ENCODE measurements around the gene ADGRD2.

The ADGRD2 gene

DNA sequence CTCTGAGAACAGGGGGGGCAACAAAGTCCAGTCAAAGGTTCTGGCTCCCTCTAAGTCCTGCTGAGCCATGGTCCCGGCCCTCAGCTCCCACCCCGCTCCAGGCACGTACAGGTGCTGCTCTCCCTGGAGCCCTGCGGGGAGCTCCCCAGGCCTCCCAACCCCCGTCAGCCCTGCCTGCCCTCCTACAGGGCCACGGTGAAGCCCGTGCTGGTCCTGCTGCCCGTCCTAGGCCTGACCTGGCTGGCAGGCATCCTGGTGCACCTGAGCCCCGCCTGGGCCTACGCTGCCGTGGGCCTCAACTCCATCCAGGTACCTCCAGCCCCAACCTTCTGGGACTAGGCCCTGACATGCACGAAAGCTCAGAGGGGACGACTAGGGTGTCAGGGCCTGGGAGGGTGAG is 20.1 kb downstream of the ADGRD2 start:
- in situ Hi-C loops (cut with HindIII; ENCODE audit: low pct_unique_long_range_greater_than_20kb, low sequenced_read_pairs) = no loop called here
- TF ChIP-seq JUND (IDR thresholded peaks at IDR 0.05; ENCODE audit: low read depth) = no peak
- no peak for DNase-seq (ENCODE audit: low read depth in 1 of 2, low spot score in 1 of 2)

DNA sequence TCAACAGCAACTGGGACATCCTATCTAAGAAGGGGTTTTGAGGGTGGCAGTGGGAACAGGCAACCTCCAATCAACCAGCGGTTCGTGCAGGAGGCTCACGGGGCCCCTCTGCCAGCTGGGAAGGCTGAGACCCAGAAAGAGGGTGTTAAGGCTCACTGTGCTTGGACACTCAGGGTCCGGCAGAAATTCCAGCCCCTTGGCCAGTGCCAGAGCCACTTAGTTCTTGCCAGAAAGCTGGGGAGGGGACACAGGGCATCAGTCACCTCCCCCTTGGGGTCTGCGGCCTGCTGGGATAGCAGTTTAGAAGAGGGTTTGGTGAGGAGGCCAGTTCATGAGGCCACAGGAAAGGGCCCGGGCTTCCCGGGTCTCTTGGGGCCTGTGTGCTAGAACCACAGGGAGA is 20.5 kb downstream of the ADGRD2 start:
- no peak for DNase-seq (ENCODE audit: low read depth in 1 of 2, low spot score in 1 of 2)
- TF ChIP-seq JUND (IDR thresholded peaks at IDR 0.05; ENCODE audit: low read depth) = no peak
- in situ Hi-C loops (cut with HindIII; ENCODE audit: low pct_unique_long_range_greater_than_20kb, low sequenced_read_pairs) = no loop called here

DNA sequence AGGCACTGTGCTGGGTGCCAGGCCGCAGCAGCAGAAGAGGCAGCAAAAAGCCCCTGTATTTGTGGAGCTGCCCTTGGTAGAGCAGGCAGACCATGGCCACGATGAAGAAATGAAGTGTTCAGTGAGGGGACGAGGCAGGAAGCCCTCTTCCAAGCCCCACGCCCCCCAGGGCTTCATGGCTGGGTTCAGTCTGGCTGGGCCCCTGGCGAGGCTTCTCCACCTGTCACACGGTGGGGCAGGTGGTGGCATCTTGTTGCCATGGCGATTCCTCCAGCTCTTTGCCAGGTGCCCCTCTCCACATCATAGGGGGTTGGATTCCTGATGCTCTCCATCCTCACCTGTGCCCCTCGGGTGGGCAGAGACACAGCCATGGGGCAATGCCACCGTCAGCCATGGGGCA is 21.5 kb downstream of the ADGRD2 start:
- no peak for DNase-seq (ENCODE audit: low read depth in 1 of 2, low spot score in 1 of 2)
- in situ Hi-C loops (cut with HindIII; ENCODE audit: low pct_unique_long_range_greater_than_20kb, low sequenced_read_pairs) = no loop called here
- TF ChIP-seq JUND (IDR thresholded peaks at IDR 0.05; ENCODE audit: low read depth) = no peak

DNA sequence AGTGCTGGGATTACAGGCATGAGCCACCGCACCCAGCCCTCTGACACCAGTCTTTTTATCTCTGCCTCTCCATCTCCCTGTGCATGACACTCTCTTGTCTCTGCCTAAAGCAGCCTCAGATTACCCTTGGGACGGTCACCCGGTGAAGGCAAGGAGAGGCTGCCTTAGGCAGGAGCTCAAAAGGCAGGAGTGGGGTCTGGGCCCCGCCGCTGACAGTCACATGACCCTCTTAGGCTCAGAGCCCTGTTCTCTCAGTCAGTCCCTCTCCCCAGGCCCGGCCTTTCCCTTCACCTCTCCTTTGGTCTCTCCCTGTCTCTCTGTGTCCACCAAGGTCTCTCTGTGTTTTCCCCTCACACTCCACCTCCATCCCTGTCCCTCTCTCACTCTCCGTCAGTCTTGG is 22.5 kb downstream of the ADGRD2 start:
- no peak for DNase-seq (ENCODE audit: low read depth in 1 of 2, low spot score in 1 of 2)
- in situ Hi-C loops (cut with HindIII; ENCODE audit: low pct_unique_long_range_greater_than_20kb, low sequenced_read_pairs) = no loop called here
- no peak for TF ChIP-seq JUND (IDR thresholded peaks at IDR 0.05; ENCODE audit: low read depth)

DNA sequence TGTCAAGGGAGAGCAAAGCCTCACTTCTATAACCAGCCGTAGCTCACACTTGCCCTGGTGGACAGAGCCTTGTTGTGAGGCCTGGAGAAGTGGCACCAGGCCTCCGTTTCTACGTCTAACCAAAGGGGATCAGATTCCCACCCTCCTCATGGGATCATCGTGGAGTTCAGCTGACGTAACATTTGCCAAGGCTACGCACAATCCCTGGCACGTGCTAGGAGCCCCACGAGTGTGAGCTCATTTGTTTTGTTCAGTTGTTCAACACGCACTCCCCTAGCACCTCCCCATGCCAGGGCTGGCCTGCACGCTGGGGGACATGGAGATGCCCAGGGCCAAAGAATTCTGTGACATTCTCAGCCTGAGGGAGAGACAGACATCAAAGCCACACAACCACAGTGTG is 23.1 kb downstream of the ADGRD2 start:
- DNase-seq (ENCODE audit: low read depth in 1 of 2, low spot score in 1 of 2) = no peak

DNA sequence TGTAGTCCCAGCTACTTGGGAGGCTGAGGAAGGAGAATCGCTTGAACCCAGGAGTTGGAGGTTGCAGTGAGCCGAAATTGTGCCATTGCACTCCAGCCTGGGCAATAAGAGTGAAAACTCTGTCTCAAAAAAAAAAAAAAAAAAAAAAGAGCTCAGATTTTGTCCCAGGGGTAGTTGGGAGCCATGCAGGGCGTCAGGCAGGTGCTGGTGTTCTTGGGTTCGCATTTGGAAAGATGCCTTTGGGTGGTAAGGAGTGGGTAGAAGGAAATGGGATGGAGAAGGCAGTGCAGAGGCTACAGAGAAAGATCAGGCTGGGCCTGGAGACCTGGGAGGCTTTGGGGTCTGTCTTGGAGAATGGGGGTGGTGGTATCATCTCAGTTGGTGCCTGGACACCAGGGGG is 23.9 kb downstream of the ADGRD2 start:
- in situ Hi-C loops (cut with HindIII; ENCODE audit: low pct_unique_long_range_greater_than_20kb, low sequenced_read_pairs) = no loop called here
- DNase-seq (ENCODE audit: low read depth in 1 of 2, low spot score in 1 of 2) = no peak
- TF ChIP-seq JUND (IDR thresholded peaks at IDR 0.05; ENCODE audit: low read depth) = no peak

More for the DNA sequence above, 23.1 kb downstream of the ADGRD2 start:
- no peak for TF ChIP-seq JUND (IDR thresholded peaks at IDR 0.05; ENCODE audit: low read depth)
- in situ Hi-C loops (cut with HindIII; ENCODE audit: low pct_unique_long_range_greater_than_20kb, low sequenced_read_pairs) = no loop called here

DNA sequence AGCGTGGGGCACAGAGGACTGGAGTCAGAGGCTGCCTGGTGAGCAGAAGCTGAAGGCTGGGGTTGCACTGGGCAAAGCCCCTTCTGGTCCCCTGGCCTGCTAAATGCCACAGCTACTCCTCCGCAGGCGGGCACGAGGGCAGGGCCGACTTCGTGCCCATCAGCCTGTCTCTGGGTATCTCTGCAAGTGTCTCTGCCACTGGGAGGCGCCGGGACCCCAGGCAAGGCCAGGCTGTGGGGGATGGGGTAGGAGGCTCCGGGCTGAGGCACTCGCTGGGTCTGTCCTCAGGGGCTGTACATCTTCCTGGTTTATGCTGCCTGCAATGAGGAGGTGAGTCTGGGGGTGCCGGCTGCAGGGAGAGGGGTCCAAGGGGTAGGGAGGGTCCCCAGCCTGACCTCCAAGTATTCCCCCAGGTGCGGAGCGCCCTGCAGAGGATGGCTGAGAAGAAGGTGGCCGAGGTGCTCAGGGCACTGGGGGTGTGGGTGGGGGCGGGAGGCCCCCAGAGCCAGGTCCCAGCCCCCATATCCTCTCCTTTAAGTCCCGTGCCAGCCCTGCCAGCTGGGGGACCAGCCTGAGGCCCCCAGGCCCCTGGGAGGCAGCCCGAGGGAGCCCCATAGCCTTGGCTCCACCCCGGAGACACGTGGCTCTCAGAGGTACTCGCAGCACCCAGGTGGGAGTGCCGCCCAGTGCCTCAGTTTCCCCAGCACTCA is 25.1 kb downstream of the ADGRD2 start:
- TF ChIP-seq JUND (IDR thresholded peaks at IDR 0.05; ENCODE audit: low read depth) = no peak
- in situ Hi-C loops (cut with HindIII; ENCODE audit: low pct_unique_long_range_greater_than_20kb, low sequenced_read_pairs) = no loop called here
- DNase-seq (ENCODE audit: low read depth in 1 of 2, low spot score in 1 of 2) = no peak

DNA sequence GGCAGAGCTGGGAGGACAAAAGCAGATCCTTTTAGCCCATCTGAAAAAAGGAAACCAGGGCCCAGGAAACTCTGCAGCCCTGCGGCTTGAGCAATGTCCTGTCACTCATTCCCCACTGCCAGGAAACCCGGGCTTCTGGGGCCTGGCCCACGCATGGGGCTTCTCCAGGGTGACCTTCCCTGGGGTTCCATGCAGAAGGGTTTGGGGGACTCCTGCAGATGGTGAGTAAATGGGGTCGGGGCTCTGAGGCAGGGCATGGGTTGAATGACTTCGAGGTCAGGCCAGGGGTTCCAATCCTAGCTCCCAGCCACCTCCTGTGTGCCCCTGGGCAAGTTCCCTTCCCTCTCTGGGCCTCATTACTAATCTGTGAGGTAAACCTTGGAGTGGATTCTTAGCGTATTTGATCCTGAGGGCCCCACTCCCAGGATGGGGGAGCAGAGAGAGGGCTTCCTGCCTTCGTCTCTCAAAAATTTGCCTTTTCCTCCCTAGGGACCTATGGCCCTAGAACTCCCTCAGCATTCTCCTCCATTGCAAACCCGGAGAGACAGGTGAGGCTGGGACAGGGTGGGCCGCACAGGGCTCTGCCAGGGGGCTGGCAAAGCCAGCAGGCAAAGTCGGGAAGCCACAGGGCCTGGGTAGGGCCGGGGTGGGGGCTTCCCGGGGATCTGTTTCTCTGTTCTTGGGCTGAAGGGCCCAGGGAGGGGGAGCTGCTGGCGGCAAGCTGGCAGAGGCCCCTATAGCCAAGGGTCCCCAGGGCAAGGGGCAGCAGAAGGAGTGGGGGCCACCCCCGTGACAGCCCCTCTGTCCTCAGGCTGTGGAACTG is 25.8 kb downstream of the ADGRD2 start:
- no peak for DNase-seq (ENCODE audit: low read depth in 1 of 2, low spot score in 1 of 2)
- in situ Hi-C loops (cut with HindIII; ENCODE audit: low pct_unique_long_range_greater_than_20kb, low sequenced_read_pairs) = no loop called here
- no peak for TF ChIP-seq JUND (IDR thresholded peaks at IDR 0.05; ENCODE audit: low read depth)

DNA sequence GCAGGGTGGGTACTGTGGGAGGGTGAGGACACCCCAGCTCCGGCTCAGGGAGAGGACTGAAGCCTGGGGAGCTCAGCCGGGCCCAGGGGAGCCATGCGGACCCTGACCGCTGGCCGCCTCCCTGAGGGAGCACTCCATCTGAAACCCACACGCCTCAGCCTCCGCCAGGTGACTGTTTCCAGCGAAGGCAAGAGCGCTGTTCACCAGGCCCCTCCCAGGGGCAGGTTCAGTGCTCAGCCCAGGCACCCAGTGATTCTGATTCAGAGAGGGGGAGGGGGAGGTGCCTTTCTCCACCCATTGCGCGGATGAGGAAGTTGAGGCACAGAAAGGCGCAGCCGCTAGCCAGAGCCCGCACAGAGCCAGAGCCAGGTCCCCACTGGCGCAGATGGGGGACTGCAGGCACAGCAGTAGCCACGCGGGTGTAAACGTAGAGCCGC is 27.0 kb downstream of the ADGRD2 start:
- DNase-seq (ENCODE audit: low read depth in 1 of 2, low spot score in 1 of 2) = peak in 1 of 2 experiments; percentile 26
- no peak for TF ChIP-seq JUND (IDR thresholded peaks at IDR 0.05; ENCODE audit: low read depth)
- in situ Hi-C loops (cut with HindIII; ENCODE audit: low pct_unique_long_range_greater_than_20kb, low sequenced_read_pairs) = no loop called here

DNA sequence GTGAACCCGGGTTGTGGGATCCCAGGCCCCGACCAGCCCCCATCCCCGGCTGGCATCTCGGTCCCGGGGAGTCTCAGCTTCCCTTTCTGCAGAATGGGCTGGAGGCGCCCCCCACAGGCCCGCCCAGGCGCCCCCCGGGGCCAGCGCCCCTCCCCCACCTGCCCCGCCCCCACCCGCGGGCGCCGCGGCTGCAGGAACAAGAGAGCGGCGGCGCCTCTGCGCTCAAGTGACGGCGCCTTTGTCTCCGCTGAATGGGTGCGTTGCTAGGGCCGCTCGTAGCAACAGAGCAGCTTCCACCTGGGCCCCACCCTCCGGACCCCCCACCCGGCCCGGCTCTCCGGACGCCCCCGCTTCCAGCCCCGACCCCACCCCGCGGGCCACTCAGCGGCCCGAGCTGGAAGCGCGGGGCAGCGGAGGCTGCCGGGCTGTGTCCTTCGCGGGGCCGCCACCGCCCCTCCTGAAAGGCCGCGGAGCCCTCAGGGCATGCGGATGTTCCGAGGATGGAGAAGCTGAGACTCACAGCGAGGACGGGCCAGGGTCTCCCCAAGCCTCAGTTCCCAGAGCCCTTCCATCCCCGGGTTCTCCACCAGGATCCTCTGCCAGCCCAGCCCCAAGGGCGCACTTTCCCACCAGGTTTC is 27.5 kb downstream of the ADGRD2 start:
- no peak for TF ChIP-seq JUND (IDR thresholded peaks at IDR 0.05; ENCODE audit: low read depth)
- in situ Hi-C loops (cut with HindIII; ENCODE audit: low pct_unique_long_range_greater_than_20kb, low sequenced_read_pairs) = no loop called here
- no peak for DNase-seq (ENCODE audit: low read depth in 1 of 2, low spot score in 1 of 2)

DNA sequence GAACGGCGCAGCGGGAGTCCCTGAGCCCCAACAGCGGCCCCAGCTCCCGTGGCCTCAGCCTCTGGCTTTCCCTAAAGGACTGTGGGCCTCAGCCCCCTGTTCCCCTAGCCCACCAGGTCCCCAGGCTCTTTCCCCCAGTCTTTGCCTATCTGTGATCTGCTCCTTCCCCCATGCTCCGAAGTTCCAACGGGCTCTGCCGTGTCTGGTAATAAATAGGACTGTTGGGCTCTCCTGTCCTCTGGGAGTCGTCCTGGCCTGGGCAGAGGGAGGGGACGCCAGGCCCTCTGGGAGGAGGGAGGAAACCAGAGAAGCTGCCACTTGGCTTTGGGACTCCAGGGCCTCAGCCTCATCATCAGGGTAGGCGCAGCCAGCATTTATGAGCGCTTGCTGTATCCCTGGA is 28.1 kb downstream of the ADGRD2 start:
- in situ Hi-C loops (cut with HindIII; ENCODE audit: low pct_unique_long_range_greater_than_20kb, low sequenced_read_pairs) = no loop called here
- no peak for TF ChIP-seq JUND (IDR thresholded peaks at IDR 0.05; ENCODE audit: low read depth)
- DNase-seq (ENCODE audit: low read depth in 1 of 2, low spot score in 1 of 2) = no peak

DNA sequence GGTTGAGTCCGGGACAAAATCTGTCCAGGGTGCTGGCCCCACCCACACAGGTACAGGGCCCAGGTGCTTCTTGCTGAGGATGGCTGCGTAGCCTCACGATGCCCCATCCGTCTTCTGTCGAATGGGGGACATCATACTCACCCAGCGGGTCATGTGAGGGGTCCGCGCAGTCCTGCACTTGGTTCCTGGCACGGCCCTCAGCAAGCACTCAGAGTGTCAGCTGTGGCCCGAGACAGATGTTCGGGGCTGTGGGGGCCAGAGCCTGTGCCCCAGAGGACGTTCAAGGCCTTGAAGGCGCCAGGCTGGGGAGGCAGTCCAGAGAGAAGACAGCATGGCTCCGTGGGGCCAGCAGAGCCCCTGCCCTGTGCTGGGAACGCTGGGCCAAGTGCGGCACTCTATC is 29.1 kb downstream of the ADGRD2 start:
- TF ChIP-seq JUND (IDR thresholded peaks at IDR 0.05; ENCODE audit: low read depth) = no peak
- in situ Hi-C loops (cut with HindIII; ENCODE audit: low pct_unique_long_range_greater_than_20kb, low sequenced_read_pairs) = no loop called here
- no peak for DNase-seq (ENCODE audit: low read depth in 1 of 2, low spot score in 1 of 2)

Measured in T47D (cell line).